ENCODE measurements around the gene STRADB.

The STRADB gene

GRCh38 chr2:201451292-201452057 lies at the start of gene STRADB, which contains the start of gene TRAK2:
Gene STRADB (plus strand): TSS chr2:201451740. CDS start chr2:201454841, 3,101 bp downstream.
Gene TRAK2 (minus strand): TSS chr2:201451458. CDS start chr2:201420507, 30,951 bp downstream.
- TF ChIP-seq CTCF (IDR thresholded peaks at IDR 0.05; ENCODE audit: insufficient read depth, low read depth, low read length, missing control alignments), result peak; percentile 31
- peak within 1 kb of the TSS; percentile 82 for H3K4me3 ChIP-seq (ENCODE audit: low read depth, low read length)
- peak; percentile 98 for DNase-seq (ENCODE audit: low read depth)

- no peak for TF ChIP-seq CTCF (IDR thresholded peaks at IDR 0.05; ENCODE audit: insufficient read depth, low read depth, low read length, missing control alignments)
- no peak overlapping the region for H3K4me3 ChIP-seq (ENCODE audit: low read depth, low read length)
- DNase-seq (ENCODE audit: low read depth), result no peak
These were observed 49.7 kb upstream of the STRADB start for GRCh38 chr2:201401815-201402214.

DNA sequence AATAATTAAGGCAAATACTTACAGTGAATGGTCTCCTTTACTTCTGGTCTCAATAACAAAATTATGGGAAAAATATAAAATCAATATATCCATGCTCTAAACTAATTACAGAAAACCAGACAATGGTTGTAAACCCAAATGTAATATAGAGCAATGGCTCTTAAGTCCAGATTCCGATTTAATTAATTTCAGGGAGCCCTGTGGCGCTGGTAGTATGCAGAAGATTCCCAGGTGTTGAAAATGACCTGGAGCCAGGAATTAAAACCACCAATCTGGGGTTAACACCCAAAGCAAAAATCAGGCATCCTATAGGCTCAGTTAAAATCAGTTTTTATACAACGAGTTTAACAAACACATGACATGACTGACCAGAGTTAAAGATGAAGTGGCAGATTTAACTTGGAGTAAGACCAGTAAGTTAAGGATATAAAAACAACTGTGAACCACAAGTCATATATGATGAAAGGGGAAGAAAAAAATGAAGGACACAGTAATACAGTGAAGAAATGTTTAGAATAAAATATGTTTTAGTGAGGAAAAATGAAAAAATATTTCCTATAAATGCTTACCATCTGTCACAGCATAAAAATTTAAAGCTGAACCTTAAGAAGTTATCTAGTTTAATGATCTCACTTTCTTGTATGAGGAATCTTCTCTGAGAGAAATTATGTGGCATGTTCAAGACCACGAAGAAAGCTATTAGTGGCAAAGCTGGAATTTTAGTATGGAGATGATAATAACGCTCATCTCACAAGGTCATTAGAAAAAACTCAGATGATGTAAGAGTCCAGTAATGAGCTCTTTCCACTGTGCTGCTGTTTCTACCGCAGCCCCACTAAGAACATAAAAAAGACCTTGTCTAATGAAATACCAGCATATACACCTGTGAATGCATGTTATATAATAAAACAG lies 48.6 kb upstream of the STRADB start:
- H3K4me3 ChIP-seq (ENCODE audit: low read depth, low read length), result no peak overlapping the region
- DNase-seq (ENCODE audit: low read depth), result no peak
- TF ChIP-seq CTCF (IDR thresholded peaks at IDR 0.05; ENCODE audit: insufficient read depth, low read depth, low read length, missing control alignments), result no peak

GRCh38 chr2:201403880-201404279 lies 47.7 kb upstream of the STRADB start:
- TF ChIP-seq CTCF (IDR thresholded peaks at IDR 0.05; ENCODE audit: insufficient read depth, low read depth, low read length, missing control alignments), result no peak
- no peak overlapping the region for H3K4me3 ChIP-seq (ENCODE audit: low read depth, low read length)
- no peak for DNase-seq (ENCODE audit: low read depth)

GRCh38 chr2:201404699-201405280 lies 46.8 kb upstream of the STRADB start:
- no peak for TF ChIP-seq CTCF (IDR thresholded peaks at IDR 0.05; ENCODE audit: insufficient read depth, low read depth, low read length, missing control alignments)
- peak; percentile 3 for DNase-seq (ENCODE audit: low read depth)
- H3K4me3 ChIP-seq (ENCODE audit: low read depth, low read length), result no peak overlapping the region

- no peak for TF ChIP-seq CTCF (IDR thresholded peaks at IDR 0.05; ENCODE audit: insufficient read depth, low read depth, low read length, missing control alignments)
- no peak overlapping the region for H3K4me3 ChIP-seq (ENCODE audit: low read depth, low read length)
- DNase-seq (ENCODE audit: low read depth), result no peak
These were observed 45.4 kb upstream of the STRADB start for GRCh38 chr2:201406077-201406662.
